Measurements from ENCODE around the gene CERK. TPM values are rescaled to one million over a fixed set of nuclear protein-coding genes. Genes with fewer than 3 reads are reported as not detected.

Gene CERK
- total and polyA plus RNA-seq, 7 experiments from 2014 or later, result 40.4 to 138 (median 67.5) TPM

DNA sequence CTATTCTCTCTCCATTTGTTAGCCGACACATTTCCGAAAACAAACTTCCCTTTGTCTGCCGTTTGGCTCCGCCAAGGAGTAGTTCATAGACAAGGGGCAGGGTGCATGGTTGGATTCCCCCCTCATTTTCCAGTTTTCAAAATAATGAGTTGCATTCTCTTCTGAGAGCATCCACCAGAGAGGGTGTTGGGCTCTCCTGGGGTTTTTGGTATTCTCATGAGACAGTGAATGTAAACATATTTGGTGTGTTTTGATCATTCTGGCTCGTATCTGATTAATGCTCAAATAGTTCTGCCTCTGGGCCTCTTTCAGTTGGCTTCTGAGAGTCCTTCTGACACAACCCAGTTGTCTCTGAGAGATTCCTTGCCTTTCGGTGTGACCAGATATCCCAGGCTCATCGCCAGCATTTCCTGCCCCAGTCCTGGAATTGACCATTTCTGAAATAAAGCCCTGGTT lies 96.2 kb downstream of the CERK start:
- CTCF ChIA-PET, result no interaction called here
- H3K4me3 Mint-ChIP-seq, result no peak overlapping the region
- intact Hi-C loops (cut with micrococcal nuclease), result no loop called here
- H3K4me1 ChIP-seq (ENCODE audit: control insufficient read depth in 2 of 2, insufficient read depth in 2 of 2, low read length in 2 of 2), result no peaks in the 10 kb centered on the region
- no peaks in the 10 kb centered on the region for H3K36me3 ChIP-seq (ENCODE audit: control insufficient read depth in 2 of 3, insufficient read depth in 3 of 3, low read length in 3 of 3)
- peaks cover 0 to 23% (median 15%) of the 10 kb centered on the region in 5 donors for H3K36me3 Mint-ChIP-seq
- no peaks in the 10 kb centered on the region for H3K27me3 Mint-ChIP-seq
- H3K27me3 ChIP-seq (ENCODE audit: control insufficient read depth in 2 of 2, insufficient read depth in 2 of 2, low read length in 2 of 2), result no peaks in the 10 kb centered on the region
- H3K27ac ChIP-seq (ENCODE audit: low read depth, low read length), result no peak overlapping the region
- peaks cover 0 to 5% (median 0%) of the 10 kb centered on the region in 11 donors for H3K9me3 Mint-ChIP-seq
- H3K9me3 ChIP-seq (ENCODE audit: control insufficient read depth in 2 of 3, low read length in 3 of 3), result no peaks in the 10 kb centered on the region
- ATAC-seq, result no peak
- no peak overlapping the region for H3K27ac Mint-ChIP-seq
- H3K4me3 ChIP-seq (ENCODE audit: low read length), result no peak overlapping the region
- no peak for DNase-seq
- H3K4me1 Mint-ChIP-seq, result peaks cover 2 to 14% (median 7%) of the 10 kb centered on the region in 7 donors
- POLR2A ChIA-PET, result no interaction called here

DNA sequence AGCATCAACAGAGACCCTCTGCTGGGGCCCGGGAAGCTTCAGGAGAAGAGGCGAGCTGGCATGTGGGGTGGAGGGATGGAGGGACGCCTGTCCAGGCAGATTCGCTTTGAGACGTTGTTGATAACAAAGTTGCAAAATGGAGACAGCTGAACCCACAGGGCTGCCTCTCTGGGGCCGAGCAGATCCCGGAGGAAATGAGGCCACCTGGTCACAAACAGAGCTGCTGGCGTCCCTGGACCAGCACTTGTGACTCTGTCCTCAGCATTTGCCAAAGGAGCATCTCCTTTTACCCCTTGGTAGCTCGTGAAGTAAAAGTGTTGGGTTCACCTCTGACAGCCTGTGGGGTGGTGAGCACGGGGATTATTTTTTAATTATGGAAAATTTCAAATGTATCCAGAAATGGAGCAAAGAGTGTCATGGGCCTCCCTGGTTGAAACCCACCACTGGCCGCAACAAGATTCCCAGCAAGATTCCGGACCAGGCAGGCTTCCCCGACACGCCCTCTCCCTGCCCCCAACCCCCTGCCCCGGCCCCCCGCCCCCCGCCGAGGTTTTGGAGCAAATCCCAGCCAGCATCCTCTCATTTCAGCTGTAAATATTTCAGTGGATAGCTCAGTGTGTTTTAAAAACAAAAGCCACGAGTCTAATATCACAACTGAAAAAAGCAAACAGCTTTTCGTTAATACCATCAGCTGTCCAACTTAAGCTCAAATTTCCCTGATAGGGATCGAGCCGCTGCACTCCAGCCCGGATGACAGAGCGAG lies 97.6 kb downstream of the CERK start:
- intact Hi-C loops (cut with micrococcal nuclease), result no loop called here
- POLR2A ChIA-PET, result no interaction called here

DNA sequence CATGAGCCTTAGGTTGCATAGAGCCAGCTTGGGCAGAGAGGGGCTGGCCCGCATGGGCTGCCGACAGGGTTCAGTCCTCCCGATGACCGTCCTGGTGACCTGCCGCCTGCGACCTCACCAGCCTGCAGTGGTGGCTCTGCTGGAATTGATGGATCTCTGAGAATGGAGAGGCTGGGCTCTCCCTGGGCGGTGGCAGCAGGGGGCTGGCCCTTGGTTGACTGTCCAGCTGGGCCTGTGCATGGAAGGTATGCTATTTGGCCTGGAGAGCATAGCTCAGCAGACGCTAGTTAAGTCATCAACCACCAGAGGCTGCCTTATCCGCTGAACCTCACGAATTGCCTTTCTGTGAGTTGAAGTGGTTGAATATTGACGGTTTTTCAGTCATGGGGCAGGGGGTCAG lies 98.2 kb downstream of the CERK start:
- ChIA-PET POLR2A (no interaction called here), CTCF (no interaction called here)
- no peak overlapping the region for H3K4me3 ChIP-seq (ENCODE audit: low read length)
- no peaks in the 10 kb centered on the region for H3K27me3 Mint-ChIP-seq
- DNase-seq (no peak), ATAC-seq (no peak)
- H3K4me1 ChIP-seq (ENCODE audit: control insufficient read depth in 2 of 2, insufficient read depth in 2 of 2, low read length in 2 of 2), result no peaks in the 10 kb centered on the region
- peaks cover 2 to 14% (median 7%) of the 10 kb centered on the region in 7 donors for H3K4me1 Mint-ChIP-seq
- no peak overlapping the region for H3K27ac ChIP-seq (ENCODE audit: low read depth, low read length)
- H3K36me3 Mint-ChIP-seq, result peaks cover 0 to 23% (median 15%) of the 10 kb centered on the region in 5 donors
- H3K9me3 ChIP-seq (ENCODE audit: control insufficient read depth in 2 of 3, low read length in 3 of 3), result no peaks in the 10 kb centered on the region
- peaks cover 0 to 5% (median 0%) of the 10 kb centered on the region in 11 donors for H3K9me3 Mint-ChIP-seq
- H3K27me3 ChIP-seq (ENCODE audit: control insufficient read depth in 2 of 2, insufficient read depth in 2 of 2, low read length in 2 of 2), result no peaks in the 10 kb centered on the region
- no peak overlapping the region for H3K27ac Mint-ChIP-seq
- H3K36me3 ChIP-seq (ENCODE audit: control insufficient read depth in 2 of 3, insufficient read depth in 3 of 3, low read length in 3 of 3), result no peaks in the 10 kb centered on the region
- intact Hi-C loops (cut with micrococcal nuclease), result no loop called here
- no peak overlapping the region for H3K4me3 Mint-ChIP-seq

More for the DNA sequence above, 97.6 kb downstream of the CERK start:
- H3K9me3 Mint-ChIP-seq, result peaks cover 0 to 5% (median 0%) of the 10 kb centered on the region in 11 donors
- H3K27me3 ChIP-seq (ENCODE audit: control insufficient read depth in 2 of 2, insufficient read depth in 2 of 2, low read length in 2 of 2), result no peaks in the 10 kb centered on the region
- no peaks in the 10 kb centered on the region for H3K4me1 ChIP-seq (ENCODE audit: control insufficient read depth in 2 of 2, insufficient read depth in 2 of 2, low read length in 2 of 2)
- no peaks in the 10 kb centered on the region for H3K9me3 ChIP-seq (ENCODE audit: control insufficient read depth in 2 of 3, low read length in 3 of 3)
- H3K27me3 Mint-ChIP-seq, result no peaks in the 10 kb centered on the region
- no peak for DNase-seq
- H3K4me1 Mint-ChIP-seq, result peaks cover 2 to 14% (median 7%) of the 10 kb centered on the region in 7 donors
- H3K27ac ChIP-seq (ENCODE audit: low read depth, low read length), result no peak overlapping the region
- no peak overlapping the region for H3K4me3 Mint-ChIP-seq
- H3K36me3 Mint-ChIP-seq, result peaks cover 0 to 23% (median 15%) of the 10 kb centered on the region in 5 donors
- H3K36me3 ChIP-seq (ENCODE audit: control insufficient read depth in 2 of 3, insufficient read depth in 3 of 3, low read length in 3 of 3), result no peaks in the 10 kb centered on the region
- CTCF ChIA-PET, result interaction anchor here (0.6 kb wide), 1 partner anchor 298 kb away, joined by 5 read pairs; no protein-coding TSS in a partner anchor
- no peak overlapping the region for H3K4me3 ChIP-seq (ENCODE audit: low read length)
- H3K27ac Mint-ChIP-seq, result no peak overlapping the region
- no peak for ATAC-seq

DNA sequence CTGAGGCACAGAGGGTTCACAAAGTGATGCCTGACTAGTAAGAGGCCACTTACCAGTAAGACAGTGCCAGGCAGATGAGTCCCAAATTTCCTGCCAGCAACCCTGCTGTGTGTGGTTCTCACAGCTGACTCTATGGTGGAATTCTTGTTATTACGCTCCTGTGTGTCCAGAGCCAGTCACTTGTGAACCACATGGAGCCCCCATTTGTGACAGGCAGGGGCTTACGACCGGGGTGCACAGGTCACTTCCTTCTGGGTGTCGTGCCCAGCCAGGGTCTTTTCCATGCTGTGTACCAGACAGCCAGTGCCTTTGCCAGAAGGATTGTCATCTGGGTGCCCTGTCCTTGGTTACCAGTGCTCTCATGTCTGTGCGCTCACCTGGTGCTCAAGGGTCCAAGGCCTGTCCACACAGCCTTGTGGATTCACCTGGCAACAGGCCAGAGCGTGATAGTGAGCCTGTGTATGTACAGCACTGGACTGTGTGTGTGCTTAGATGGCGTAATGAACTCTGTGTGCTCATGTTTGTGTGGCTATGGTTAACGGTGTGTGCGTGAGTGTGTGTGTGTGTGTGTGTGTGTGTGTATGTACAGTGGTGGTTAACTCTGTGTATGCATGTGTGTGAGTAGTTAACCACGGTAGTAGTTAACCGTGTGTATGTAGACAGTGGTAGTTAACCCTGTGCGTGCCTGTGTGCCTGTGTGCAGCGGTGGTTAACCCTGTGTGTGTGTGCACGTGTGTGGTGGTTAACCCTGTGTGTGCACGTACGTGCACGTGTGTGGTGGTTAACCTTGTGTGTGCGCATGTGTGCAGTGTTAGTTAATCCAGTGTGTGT lies 99.2 kb downstream of the CERK start:
- Histone ChIP-seq H3K9me3 (ENCODE audit: control insufficient read depth in 2 of 3, low read length in 3 of 3) (no peaks in the 10 kb centered on the region), H3K36me3 (ENCODE audit: control insufficient read depth in 2 of 3, insufficient read depth in 3 of 3, low read length in 3 of 3) (no peaks in the 10 kb centered on the region), H3K4me3 (ENCODE audit: low read length) (no peak overlapping the region), H3K4me1 (ENCODE audit: control insufficient read depth in 2 of 2, insufficient read depth in 2 of 2, low read length in 2 of 2) (no peaks in the 10 kb centered on the region), H3K27me3 (ENCODE audit: control insufficient read depth in 2 of 2, insufficient read depth in 2 of 2, low read length in 2 of 2) (no peaks in the 10 kb centered on the region), H3K27ac (ENCODE audit: low read depth, low read length) (no peak overlapping the region)
- intact Hi-C loops (cut with micrococcal nuclease), result no loop called here
- DNase-seq (no peak), ATAC-seq (peak; percentile 45)
- H3K36me3 Mint-ChIP-seq, result peaks cover 0 to 23% (median 14%) of the 10 kb centered on the region in 5 donors
- peak overlapping the region in 4 of 9 donors; percentile 38 to 72 (median 53) for H3K27ac Mint-ChIP-seq
- no peaks in the 10 kb centered on the region for H3K27me3 Mint-ChIP-seq
- H3K4me3 Mint-ChIP-seq, result no peak overlapping the region
- peaks cover 0 to 5% (median 0%) of the 10 kb centered on the region in 11 donors for H3K9me3 Mint-ChIP-seq
- ChIA-PET POLR2A (no interaction called here), CTCF (no interaction called here)
- H3K4me1 Mint-ChIP-seq, result peaks cover under 1 to 14% (median 5%) of the 10 kb centered on the region in 7 donors

DNA sequence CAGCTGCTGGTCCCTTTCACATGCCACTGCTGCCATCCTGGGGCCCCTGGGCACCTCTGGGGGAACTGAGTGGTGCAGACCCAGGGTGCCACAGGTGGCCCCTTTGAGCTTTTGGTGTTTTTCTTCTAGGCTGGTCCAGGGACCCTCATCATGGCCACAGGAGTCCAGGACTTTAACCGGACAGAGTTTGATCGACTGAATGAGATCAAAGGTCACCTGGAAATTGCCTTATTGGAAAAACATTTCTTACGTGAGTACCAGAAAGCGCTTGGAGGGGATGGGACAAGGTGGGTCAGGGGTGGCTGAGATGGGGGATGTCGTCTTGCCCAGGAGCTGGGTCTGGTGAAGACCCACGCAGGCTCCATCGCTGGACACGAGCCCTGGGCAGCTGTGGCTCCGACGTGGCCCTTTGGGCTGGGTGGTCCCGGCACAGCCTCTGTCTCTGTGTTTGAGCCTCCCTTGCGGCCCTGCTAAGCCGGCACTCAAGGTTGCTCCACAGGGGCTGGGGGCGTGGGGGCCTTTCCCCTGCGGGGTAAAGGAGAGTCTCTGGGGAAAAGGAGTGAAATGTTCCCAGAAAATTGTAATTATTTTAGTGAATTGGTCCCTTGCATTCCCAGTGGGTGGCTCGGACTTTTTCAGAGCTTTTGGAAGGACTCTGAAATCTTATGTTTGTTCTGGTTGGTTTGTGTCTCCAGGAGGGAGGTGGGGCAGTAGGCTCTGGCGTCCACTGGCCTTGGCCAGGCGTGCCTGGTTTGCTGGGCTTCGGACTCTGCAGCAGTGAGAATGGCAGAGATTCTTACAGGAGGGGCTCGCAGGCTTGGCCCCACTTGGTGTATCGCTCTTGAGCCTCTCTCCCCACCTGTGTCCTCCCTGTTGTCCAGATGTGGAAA lies 100.1 kb downstream of the CERK start:
- ChIA-PET CTCF (no interaction called here), POLR2A (no interaction called here)
- H3K4me3 Mint-ChIP-seq, result no peak overlapping the region
- no peak overlapping the region for H3K27ac Mint-ChIP-seq
- intact Hi-C loops (cut with micrococcal nuclease), result loop anchor here in 1 of 2 donors (2.0 kb wide), 1 partner anchor 75 kb away; no protein-coding TSS in a partner anchor
- no peak overlapping the region for H3K27ac ChIP-seq (ENCODE audit: low read depth, low read length)
- peaks cover 0 to 17% (median 6%) of the 10 kb centered on the region in 5 donors for H3K36me3 Mint-ChIP-seq
- H3K4me1 ChIP-seq (ENCODE audit: control insufficient read depth in 2 of 2, insufficient read depth in 2 of 2, low read length in 2 of 2), result no peaks in the 10 kb centered on the region
- H3K27me3 Mint-ChIP-seq, result no peaks in the 10 kb centered on the region
- H3K9me3 ChIP-seq (ENCODE audit: control insufficient read depth in 2 of 3, low read length in 3 of 3), result no peaks in the 10 kb centered on the region
- H3K4me3 ChIP-seq (ENCODE audit: low read length), result no peak overlapping the region
- peaks cover 0 to 2% (median 0%) of the 10 kb centered on the region in 11 donors for H3K9me3 Mint-ChIP-seq
- DNase-seq (no peak), ATAC-seq (no peak)
- H3K4me1 Mint-ChIP-seq, result peaks cover 0 to 8% (median 5%) of the 10 kb centered on the region in 7 donors
- H3K27me3 ChIP-seq (ENCODE audit: control insufficient read depth in 2 of 2, insufficient read depth in 2 of 2, low read length in 2 of 2), result no peaks in the 10 kb centered on the region
- H3K36me3 ChIP-seq (ENCODE audit: control insufficient read depth in 2 of 3, insufficient read depth in 3 of 3, low read length in 3 of 3), result no peaks in the 10 kb centered on the region

Data from naive thymus-derived CD4-positive, alpha-beta T cell (primary cell).